Measurements from ENCODE around the gene CD40.
"Not testable (repeated sequence)": the region's sequence is repeated elsewhere in the genome, so short reads cannot be mapped to it uniquely, and the experiment has no call there.

Gene CD40

DNA sequence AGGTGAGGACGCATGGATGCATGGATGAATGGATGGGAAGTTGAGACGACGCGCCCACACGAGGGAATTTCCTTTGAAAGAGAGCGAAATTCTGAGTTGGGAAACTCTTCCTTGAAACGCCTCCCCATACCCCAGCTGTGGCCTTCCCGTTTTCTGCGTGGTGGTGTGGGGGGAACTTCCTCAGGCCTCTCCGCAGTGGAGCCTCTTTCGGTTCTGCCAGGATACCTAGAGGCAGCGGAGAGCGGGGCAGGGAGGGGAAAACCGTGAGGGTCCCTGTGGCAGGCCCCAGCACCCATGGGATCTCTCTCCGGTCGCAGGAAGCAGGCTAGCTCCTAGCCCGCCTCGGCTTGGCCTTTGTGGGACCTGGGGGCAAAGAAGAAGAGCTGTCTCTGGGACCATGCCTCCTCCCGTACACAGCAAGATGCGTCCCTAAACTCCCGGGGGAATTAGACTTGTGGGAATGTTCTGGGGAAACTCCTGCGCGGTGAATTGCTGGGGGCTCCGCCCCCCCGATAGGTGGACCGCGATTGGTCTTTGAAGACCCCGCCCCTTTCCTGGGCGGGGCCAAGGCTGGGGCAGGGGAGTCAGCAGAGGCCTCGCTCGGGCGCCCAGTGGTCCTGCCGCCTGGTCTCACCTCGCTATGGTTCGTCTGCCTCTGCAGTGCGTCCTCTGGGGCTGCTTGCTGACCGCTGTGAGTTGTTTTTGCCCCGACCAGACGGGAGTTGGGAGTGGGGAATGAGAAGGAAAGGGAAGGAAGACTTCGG, at the start of gene CD40:
CD40 (plus strand) TSS at position 611 of the 764 bp plus-strand sequence; CDS start at position 641, 30 bp downstream.
- DNase-seq (ENCODE audit: low read depth in 1 of 2, low spot score in 1 of 2): peak; percentile 36 to 60

DNA sequence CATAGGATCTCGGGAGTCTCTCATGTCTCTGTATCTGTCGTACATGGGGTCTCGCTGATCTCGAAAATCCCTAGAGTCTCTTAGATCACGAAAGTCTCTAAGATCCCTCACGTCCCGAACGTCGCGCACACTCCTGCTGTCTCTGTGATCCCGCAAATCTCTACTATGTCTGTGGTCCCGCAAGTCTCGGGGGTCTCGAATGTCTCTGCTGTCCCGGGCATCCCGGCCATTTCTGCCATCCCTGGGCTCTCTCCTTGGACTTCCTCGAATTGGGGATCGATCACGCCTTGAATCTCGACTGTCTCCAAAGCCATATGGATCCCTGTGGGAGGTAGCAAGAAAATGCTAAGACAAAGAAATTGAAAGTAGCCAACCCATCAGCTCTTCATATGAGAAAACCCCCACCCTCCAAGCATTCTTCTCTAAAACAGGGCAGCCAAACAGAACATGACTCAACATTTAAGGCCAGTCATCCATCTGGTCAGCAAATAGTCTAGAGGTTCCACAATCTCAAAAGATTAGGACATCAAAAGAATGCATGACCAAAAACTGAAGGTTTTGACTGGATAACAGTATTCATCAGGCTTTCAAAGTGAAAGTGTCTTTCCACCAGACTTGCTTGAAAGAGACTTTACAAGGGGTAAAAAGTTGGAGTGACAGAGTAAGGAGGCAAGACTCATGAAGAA, 47.8 kb upstream of the CD40 start:
- no peak for DNase-seq (ENCODE audit: low read depth in 1 of 2, low spot score in 1 of 2)

DNA sequence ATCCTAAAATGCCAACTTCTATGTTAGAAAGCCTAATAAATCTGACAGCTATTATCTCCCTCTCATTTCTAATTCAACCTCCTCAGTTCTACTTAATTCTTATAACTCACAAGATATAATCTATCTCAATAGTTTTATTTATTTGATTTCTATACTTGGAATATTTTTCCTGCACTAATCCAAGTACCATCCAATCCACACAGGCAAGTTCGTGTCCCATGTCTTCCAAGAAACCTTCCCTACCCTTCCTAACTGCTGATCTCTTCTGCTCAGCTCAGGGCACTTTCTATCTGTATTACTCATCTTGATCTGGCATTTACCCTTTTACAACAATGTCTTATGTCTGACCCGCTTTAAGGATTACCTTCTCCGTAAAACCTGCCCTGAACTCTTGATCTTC, 46.5 kb upstream of the CD40 start:
- no peak for DNase-seq (ENCODE audit: low read depth in 1 of 2, low spot score in 1 of 2)

DNA sequence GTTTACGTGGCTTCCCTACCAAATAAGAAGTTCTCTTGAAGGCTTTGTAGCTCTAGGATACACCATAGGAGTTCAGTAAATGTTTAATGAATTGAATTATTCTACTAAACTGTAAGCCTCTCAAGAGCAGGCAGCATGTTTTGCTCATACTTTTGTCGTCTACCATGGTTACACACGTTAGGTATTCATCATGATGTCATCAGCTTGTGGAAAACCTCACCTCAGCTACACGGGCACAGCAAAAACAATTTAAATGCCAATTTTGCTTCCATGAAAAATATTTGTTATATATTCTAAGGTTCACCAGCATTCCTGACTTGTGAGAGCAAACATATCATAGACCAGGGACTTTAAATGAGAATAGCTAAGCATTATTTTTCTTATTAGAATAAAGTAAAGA, 45.1 kb upstream of the CD40 start:
- no peak for DNase-seq (ENCODE audit: low read depth in 1 of 2, low spot score in 1 of 2)

DNA sequence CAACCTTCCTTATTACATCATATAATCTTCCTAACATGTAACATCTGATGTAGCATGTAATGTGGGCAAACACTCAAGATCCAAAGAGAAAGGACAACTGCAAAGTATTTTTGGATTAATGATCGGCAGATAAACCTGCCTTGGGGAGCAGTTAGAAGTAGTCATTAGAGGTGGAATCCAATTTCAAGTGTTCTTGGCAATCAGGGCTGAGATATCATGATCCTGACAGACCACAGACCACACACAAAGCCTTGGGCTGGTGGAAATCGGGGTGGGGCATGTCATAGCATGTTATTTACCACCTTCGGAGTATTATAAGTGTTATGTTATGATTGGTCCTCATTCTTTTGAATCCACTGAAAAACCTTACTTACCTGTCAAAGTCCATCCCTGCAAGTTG, 44.7 kb upstream of the CD40 start:
- no peak for DNase-seq (ENCODE audit: low read depth in 1 of 2, low spot score in 1 of 2)

DNA sequence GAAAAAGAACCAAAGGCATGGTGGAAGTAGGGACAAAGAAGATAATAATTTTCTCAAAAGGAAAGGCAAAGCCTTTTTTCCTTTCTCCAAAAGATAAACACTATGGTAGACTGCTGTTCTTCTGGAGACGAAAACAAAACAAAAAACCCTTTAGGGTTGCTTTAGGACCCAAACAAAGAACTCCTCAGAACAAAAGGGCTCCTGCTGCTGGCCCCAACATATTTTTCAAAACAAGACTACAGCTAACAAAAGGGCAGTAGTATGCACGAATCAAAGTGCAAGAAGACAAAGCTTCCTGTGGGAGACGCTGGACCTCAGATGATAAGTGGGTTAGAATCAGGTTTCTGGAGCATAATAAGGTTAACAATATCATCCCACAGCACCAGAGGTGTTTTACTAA, 44.1 kb upstream of the CD40 start:
- no peak for DNase-seq (ENCODE audit: low read depth in 1 of 2, low spot score in 1 of 2)

DNA sequence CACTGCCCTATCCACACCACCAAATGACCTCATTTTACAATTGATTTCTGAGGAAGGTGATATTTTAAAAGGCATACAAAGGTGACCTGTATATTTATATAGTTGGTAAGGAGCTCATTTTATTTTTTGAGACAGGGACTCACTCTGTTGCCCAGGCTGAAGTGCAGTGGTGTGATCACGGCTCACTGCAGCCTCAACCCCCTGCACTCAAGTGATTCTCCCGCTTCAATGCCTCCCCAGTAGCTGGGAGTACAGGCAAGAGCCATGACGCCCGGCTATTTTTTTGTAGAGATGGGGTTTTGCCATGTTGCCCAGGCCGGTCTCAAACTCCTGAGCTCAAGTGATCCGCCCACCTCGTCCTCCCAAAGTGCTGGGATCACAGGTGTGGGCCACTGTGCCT, 41.3 kb upstream of the CD40 start:
- DNase-seq (ENCODE audit: low read depth in 1 of 2, low spot score in 1 of 2): no peak

DNA sequence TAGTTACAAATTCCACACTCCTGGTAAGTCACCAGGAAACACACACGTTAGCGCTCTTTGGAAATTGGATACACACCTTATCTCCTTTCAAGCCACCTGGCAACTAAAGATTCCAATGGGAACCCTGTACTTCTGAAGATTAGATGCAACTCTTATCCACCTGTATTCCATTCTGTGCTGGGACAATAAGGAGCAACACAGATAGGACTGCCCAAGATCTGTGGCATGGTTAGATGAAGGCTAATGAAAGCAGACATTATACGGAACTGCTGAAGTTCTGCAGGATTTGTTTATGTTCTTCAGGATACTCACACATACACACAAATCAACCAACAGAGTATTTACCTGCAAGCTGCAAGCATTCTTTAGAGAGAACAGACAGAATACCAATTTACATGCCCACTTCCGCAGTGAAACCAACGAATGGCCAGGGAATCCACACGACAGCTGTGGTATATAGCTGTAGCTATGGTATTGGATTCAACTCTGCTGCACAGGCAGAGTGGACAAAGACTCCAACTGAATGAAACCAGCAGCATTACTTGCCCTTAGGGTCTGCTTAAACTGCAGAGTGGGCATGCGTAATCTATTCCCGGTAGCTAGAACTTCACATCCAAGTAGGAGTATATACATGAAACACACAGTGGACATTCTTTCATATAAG, 40.3 kb upstream of the CD40 start:
- no peak for DNase-seq (ENCODE audit: low read depth in 1 of 2, low spot score in 1 of 2)

DNA sequence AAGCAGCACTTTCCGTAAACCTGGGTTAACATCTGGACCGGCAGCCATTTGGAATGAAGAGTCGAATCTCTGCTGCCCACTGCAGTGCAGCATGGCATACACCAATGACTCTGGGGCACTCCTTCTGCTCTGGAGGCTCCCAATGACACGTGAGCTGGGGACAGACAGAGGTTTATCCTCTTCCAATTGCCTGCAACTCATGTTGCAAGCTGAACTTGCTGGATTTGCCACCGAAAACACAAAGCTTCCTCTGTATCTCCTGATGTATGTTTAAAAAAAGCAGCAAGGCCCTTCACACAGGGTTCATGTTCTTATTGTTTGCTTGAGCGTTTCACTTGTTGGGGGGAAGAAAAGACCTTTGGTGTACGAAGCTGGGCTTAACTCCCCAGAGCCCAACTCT, 39.2 kb upstream of the CD40 start:
- no peak for DNase-seq (ENCODE audit: low read depth in 1 of 2, low spot score in 1 of 2)

DNA sequence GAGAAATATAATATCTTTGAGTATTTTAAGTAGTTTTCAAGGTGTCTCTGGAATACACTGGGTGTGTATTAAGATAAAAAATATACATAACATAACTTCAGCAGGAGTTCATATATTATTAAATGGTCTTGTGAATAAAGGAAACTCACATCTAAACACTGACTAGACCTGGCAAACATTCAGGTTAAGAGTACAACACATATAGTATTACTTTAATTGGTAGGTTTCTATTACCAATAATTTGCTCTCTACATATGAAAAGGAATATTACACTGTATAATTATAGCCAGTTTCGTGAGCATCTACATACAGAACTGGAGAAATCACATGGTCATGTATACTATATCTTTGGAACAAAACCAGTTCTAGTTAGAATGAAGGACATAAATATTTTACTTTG, 37.0 kb upstream of the CD40 start:
- no peak for DNase-seq (ENCODE audit: low read depth in 1 of 2, low spot score in 1 of 2)

DNA sequence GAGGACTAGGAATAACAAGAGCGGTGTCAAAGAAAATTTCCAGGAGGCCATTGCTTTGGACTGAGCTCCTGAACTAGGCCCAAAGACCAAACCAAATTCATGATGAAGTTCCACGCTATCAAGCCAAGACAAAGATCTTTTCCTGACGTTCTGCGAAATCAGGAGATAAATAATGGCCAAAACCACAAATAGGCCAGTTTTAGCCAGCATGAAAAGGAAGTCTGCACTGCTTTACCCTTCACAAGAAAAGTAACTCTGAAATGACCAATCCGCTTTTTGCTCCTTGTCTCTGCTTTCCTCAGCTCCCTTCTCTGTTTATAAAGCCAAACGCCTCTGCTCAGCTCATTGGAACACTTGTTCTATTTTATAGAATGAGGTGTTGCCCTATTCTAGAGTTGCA, 35.0 kb upstream of the CD40 start:
- no peak for DNase-seq (ENCODE audit: low read depth in 1 of 2, low spot score in 1 of 2)

DNA sequence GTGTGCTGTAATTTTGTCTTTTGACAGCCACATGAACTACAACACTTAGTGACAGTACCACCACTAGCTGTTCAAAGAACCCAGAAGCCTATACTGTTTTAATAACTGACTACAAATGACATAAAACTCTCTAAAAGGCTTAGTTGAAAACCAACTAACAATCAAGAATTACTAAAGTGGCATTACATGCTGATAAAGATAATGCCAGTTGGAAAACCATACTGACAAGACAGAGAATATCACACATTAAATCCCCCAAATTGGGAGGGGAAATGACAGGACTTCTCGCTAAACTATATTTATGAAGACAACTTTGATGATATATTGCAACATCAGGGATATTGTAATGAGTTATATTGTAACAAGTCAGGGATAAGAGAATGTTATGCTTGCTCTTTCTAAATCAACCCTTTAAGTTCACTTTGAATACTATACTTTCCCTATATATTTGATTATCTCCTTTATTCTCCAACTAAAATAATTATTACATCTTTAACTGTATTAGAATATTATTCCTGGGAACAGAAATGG, 34.5 kb upstream of the CD40 start:
- DNase-seq (ENCODE audit: low read depth in 1 of 2, low spot score in 1 of 2): no peak

DNA sequence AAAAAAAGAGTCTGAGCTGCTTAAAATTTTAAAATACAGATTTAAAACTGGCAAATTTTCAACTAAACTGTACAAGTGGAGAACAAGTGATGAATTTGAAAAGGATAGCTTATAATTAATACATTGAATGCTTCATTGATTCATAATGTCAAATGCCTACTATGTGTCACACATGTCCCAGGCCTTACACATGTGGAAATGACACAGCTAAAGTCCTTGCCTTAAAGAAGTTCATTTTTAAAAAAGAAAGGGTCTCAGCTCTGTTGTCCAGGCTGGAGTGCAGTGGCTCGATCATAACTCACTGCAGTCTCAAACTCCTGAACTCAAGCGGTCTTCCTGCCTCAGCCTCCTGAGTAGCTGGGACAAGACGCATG, 33.3 kb upstream of the CD40 start:
- no peak for DNase-seq (ENCODE audit: low read depth in 1 of 2, low spot score in 1 of 2)

DNA sequence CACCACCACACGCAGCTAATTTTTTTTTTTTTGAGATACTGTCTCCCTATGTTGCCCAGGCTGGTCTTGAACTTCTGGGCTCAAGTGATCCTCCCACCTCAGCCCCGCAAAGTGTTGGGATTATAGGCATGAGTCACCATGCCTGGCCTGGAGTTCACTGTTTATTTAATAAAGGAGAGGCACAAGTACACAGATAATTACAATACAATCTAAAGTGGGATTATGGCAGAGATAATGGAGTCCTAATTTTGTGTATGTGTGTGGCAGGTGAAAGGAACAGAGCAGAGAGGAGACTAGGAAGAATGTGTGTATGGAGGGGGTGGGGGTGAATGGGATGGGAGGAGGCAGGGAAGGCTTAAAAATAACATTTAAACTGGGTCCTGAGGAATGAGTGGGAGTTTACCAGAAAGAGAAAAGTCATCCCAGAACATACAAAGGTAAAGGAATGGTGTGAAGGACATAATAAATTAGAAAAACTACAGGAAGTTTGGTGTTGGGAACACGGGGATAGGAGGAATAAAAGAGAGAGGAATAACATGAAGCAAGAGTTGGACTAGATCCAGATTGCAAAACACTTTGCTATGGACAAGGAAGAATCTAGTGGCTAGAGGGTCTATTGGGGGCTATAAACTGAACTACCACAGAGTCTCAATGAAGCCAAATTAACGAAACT, 32.8 kb upstream of the CD40 start:
- DNase-seq (ENCODE audit: low read depth in 1 of 2, low spot score in 1 of 2): no peak

DNA sequence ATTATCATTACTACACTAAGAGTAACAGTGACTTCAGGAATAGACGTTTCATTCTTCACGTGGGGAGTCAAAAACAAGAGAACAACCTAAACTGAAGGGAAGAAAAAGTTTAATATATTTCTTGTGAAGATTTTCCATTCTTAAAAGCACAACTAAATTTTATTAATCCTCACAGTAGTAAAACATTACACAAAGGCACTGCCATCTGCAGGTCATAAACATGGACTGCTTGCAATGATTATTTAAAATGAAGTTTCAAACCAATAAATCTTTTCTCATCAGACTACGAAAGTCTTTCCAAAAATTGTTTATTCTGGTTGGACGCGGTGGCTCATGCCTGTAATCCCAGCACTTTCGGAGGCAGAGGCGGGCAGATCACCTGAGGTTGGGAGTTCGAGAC, 31.0 kb upstream of the CD40 start:
- no peak for DNase-seq (ENCODE audit: low read depth in 1 of 2, low spot score in 1 of 2)

DNA sequence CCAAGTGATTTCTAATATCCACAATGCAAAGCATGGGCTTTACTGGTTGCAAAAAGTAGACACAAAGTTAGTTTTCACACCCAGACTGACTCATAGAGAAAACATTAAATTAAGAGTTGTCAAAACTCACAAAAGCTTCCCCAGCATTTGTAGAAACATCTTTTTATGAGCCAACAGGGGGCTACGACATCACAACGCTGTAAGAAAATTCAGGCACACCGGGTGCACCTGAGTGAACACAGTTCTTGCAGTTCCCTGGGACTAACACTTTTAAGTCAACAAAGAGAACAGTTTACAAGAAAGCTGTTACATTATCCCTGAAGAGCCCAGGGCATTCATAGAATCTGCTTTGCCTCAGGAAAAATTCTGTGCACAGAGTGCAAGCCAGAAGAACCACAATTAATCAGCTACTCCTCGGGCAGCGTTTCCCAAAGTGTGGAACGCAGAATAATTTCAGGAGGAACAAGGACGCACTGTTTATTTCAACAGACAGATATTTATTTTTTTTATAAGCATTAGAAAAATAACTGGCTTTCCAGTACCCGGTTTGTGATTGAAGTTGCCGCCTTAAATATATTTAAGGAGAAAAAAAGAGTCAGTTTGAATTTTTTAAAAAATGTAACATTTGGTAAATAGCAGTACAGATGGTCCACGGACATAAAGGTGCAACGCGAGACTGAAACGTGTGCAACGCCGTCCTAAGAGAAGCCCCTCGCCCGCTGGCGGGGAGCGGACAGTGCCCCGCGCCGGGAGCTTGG, 29.5 kb upstream of the CD40 start:
- no peak for DNase-seq (ENCODE audit: low read depth in 1 of 2, low spot score in 1 of 2)

DNA sequence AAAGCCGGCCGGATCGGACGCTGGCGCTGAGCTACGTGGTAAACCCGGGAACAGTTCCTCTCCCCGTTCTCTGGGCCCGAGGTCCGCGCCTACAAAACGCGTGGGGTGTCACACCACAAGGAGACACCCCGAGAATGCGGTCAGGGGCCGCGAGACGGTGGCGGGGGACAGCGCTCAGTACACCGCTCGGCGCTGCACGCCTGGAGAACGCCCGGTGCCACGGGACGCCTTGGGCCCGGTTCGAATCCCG, 29.0 kb upstream of the CD40 start:
- DNase-seq (ENCODE audit: low read depth in 1 of 2, low spot score in 1 of 2): no peak

DNA sequence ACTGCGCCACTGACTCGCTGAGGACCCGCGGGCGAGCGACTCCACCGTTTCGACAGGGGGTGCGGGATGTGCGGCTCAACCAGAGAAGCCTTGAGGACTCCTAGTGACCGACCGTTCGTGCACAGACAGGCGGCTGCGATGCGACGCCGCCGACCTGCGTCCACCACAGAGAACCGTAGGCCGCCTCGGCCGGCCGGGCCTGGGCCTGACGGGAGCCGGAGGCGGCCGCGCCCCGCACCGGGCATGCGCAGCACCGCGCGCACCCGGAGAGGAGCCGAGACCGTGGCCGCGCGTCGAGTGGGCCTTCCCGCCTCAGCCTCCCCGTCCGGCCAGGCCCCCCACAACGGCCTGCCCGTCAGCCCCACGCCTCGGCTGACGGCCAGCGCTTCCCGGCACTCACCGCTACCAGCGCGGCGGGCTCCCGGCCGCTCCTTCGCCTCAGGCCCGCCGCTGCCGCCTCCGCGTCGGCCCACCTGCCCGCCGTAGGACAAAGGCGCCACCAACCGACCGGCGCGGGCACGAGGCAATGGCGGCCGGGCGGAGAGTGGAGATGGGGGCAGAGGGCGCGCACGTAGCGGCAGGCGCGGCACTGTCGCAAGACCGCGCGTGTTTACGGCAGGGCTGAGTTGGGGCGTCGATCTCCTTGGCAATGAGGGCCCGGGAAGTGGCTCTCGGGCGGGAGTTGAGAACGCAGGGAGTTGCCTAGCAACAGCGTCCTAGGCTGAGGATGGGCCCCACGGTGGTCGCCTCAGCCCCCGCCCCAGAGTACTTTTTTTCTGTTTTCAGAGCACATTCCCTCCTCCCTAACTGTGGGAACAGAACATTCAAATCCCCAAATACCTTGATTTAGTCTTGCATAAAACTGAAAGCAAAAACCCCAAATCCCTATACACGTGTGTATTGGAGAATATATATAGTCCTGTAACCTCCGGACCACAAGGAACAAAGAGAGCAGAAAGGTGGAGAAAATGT, 28.4 kb upstream of the CD40 start, which contains the start of gene NCOA5:
NCOA5 (minus strand) TSS at position 546 of the 972 bp plus-strand sequence. CDS start 10,538 bp downstream, outside the sequence.
- peak; percentile 84 to 90 for DNase-seq (ENCODE audit: low read depth in 1 of 2, low spot score in 1 of 2)

DNA sequence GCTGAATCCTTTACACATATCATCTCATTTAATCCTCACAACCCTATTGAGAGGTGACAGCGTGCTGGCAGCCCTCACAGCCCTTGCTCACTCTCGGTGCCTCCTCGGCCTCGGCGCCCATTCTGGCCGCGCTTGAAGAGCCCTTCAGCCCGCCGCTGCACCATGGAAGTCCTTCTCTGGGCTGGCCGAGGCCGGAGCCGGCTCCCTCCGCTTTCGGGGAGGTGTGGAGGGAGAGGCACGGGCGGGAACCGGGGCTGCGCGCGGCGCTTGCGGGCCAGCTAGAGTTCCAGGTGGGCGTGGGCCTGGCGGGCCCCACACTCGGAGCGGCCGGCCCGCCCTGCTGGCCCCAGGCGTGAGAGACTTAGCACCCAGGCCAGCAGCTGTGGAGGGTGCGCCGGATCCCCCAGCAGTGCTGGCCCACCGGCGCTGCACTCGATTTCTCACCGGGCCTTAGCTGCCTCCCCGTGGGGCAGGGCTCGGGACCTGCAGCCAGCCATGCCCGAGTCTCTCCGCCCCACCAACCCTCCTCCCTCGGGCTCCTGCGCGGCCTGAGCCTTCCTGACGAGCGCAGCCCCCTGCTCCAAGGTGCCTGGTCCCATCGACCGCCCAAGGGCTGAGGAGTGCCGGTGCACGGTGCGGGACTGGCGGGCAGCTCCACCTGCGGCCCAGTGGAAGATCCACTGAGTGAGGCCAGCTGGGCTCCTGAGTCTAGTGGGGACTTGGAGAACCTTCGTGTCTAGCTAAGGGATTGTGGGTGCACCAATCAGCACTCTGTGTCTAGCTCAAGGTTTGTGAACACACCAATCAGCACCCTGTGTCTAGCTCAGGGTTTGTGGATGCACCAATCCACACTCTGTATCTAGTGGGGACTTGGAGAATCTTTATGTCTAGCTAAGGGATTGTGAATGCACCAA, 26.2 kb upstream of the CD40 start:
- not testable (repeated sequence) for DNase-seq (ENCODE audit: low read depth in 1 of 2, low spot score in 1 of 2)

Measured in activated T-helper 1 cell treated with anti-CD3 and anti-CD28 coated beads, Interleukin-2, amount 50 U/mL, for 16 hours (primary cell).